Right lobe of liver (tissue), 5 donors: ENCODE measurements around the gene SMARCA5. TPM values are rescaled to one million over a fixed set of nuclear protein-coding genes. Genes with fewer than 3 reads are reported as not detected.

Experiments
- total RNA-seq, 6 experiments: library from RNA; depleted of rRNA in 2 of 6; stranded (reverse); fragments of >200 nt in 2 of 6; fragmentation: NEBNext Ultra II Directional in 3 of 6; extraction: Animal tissue kit (Norgen Biotek cat#: 25700) in 3 of 6; gene quantifications; one replicate each; pipeline versions ENCODE4 v1.1.0 to v1.2.4, GENCODE V29; 2016 to 2023
- donor health status: DM: no; HTN: no; CAD: no.
- donor health status: DM: no; HTN: no; CAD: no.
- donor health status: DM: no; HTN: yes; CAD: no.
- donor health status: DM: no; HTN: yes; CAD: no.

SMARCA5 gene
- total RNA-seq, 6 experiments from 2014 or later, result 7.8 to 24.1 (median 16.7) TPM

Other genes with a start within 250 kb of the SMARCA5 start
- 10 to 100 TPM in 2 of 6 experiments, 1 to 10 TPM in 4; 7.0 to 13.0 (median 9.7) TPM for gene GAB1, start 176.8 kb upstream of the SMARCA5 start, total RNA-seq
- gene FREM3, start 187.0 kb downstream of the SMARCA5 start, total RNA-seq, result not detected